Fibroblast of lung (primary cell): Measurements from ENCODE around the gene SURF2.

Experiments used
- CTCF ChIP-seq, 2 donors: IDR thresholded peaks in 1 of 2; conservative IDR thresholded peaks in 1 of 2; 1 replicate in 1 of 2; 2 replicates in 1 of 2; pipeline ENCODE4 v1.5.1; 2011 to 2012; ENCODE audit warnings: low read length in 2 of 2, control low read depth in 1 of 2, inconsistent platforms in 1 of 2, low read depth in 1 of 2, mild to moderate bottlenecking in 1 of 2
- EZH2 ChIP-seq: IDR thresholded peaks from 2 replicates; pipeline ENCODE4 v1.5.1; 2012; ENCODE audit warnings: low read length, control low read depth, mild to moderate bottlenecking; ENCODE audit errors: missing control alignments

- TF ChIP-seq CTCF (conservative IDR thresholded peaks at IDR 0.05 in 1 of 2, IDR thresholded peaks at IDR 0.05 in 1 of 2; ENCODE audit: low read depth in 1 of 2, low read length in 2 of 2) = no peak
- no peak for TF ChIP-seq EZH2
These were observed 49.0 kb upstream of the SURF2 start for GRCh38 chr9:133307301-133307700.
